HG02642 (cell line): ENCODE measurements around the gene TGFA.

Experiments used
- ATAC-seq: cut with Tn5 transposase; IDR thresholded peaks from one replicate; pipeline ENCODE4 v1.9.1; 2021; ENCODE audit warnings: mild to moderate bottlenecking; ENCODE audit not compliant: unreplicated experiment, poor library complexity

TGFA gene

GRCh38 chr2:70503896-70504295 lies 49.7 kb downstream of the TGFA start:
- no peak for ATAC-seq

DNA sequence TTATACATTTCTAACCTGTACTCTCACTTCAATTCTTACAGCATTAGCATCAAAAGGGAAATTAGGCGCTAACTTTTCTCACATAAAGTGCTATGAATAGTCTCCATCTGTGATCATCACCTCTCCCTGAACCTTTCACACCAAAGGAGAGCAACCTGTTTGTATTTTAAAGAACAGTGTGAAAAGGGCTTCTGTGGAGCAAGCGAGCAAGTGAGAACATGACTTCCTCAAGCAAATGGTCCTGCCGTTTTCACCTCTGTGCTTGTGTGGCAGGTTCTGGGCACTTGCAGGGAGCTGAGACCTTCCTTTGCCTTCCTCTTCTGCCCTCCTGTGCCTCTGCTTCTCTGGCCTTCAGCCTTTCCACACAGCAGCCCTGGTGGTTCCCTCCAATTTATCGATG lies 51.9 kb downstream of the TGFA start:
- ATAC-seq = no peak

DNA sequence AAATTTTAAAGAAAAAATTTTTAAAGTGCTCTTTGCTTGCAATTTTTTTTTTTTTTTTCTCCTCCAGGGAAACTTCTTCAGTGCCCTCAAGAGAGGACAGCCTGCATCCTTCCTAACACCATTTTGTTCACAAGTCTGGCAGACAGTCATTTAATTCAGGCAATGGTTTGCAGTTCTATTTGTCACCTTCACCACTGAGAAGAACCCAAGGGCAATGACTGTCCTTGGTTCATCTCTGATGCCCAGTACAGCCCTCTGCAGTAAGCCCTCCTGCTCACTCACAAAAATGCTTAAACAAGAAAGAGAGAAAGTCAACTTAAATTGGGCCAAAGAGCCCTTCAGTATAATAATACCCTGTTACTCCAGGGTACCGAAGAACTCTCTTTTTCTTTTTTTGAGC lies 52.4 kb downstream of the TGFA start:
- ATAC-seq = no peak

GRCh38 chr2:70499253-70499652 lies 54.4 kb downstream of the TGFA start:
- no peak for ATAC-seq

DNA sequence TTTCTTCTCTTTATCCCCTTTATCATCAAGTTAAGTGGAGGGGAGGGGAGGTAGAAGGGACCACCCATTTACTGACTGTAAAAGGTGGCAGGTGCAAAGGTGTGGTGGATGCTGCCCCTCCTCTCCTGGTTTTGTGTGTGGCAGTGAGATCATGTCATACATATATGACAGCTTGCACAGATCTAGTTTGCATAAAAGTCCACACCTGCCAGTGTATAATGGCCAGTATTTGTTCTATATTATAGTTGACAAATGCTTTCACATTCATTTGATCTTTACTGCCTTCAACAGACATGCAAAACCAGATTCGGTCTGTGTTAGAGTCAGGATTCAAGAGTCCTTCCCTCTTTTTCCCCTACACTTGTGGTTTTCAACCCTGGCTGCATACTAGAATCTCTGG lies 55.1 kb downstream of the TGFA start:
- no peak for ATAC-seq

DNA sequence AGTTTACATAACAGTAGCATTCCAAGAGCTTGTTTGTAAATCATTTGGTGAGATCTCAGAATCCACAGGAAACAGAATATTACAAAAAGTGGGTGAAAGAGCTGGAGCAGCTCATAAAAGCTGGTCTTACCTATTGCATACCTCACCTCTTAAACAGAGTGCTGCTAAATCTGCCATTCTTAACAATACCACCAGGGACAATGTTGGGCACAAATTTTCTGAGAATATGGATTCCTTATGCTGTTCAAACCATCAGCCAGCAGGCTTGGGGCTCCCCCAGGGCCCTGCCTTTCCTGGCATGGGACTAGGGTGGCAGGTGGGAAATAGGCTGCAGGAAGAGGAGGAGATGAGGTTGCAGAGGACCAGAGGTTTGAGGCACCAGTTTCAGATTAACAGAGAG lies 55.6 kb downstream of the TGFA start:
- ATAC-seq = no peak

GRCh38 chr2:70496819-70497218 lies 56.8 kb downstream of the TGFA start:
- ATAC-seq = no peak

- ATAC-seq = no peak
These were observed 59.2 kb downstream of the TGFA start for GRCh38 chr2:70494293-70494886.

GRCh38 chr2:70490381-70490780 lies 63.2 kb downstream of the TGFA start:
- no peak for ATAC-seq

- no peak for ATAC-seq
These were observed 64.5 kb downstream of the TGFA start for GRCh38 chr2:70489165-70489564.

DNA sequence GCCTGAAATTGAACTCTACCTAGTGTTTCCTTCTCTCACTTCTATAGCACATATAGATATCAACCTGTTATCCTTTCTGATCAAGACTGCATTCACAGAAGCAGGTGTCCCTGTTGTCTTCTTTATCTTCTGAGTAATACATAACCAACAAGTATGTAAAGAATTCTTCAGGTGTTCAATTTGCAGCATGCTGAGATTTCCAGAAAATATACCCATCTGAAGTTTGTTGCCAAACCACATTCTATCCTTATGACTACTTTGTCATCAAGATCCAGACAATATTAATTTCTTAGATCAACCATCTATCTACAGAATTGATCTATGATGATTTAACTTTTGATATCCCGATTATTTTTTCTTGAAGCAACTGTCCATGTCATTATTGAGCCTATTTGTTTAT lies 69.5 kb downstream of the TGFA start:
- ATAC-seq = no peak

DNA sequence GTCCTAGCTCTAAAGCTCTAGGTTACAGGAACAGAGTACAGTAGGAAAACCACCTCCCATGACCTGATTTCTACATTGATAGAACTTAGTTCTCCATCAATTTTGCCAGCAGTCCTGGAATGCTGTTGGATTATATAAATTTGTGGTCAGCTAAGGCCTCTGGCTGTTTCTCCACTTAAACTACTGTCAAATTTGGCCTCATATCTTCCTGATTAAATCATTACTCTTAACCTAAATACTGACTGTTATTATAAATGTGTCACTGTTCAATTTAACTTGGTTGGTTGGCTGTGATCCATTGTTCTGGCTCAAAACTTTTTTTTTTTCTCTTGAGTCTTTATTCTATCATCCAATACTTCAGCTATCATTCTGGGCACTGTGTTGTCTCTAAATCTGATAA lies 71.2 kb downstream of the TGFA start:
- no peak for ATAC-seq

GRCh38 chr2:70480468-70480867 lies 73.2 kb downstream of the TGFA start:
- no peak for ATAC-seq

DNA sequence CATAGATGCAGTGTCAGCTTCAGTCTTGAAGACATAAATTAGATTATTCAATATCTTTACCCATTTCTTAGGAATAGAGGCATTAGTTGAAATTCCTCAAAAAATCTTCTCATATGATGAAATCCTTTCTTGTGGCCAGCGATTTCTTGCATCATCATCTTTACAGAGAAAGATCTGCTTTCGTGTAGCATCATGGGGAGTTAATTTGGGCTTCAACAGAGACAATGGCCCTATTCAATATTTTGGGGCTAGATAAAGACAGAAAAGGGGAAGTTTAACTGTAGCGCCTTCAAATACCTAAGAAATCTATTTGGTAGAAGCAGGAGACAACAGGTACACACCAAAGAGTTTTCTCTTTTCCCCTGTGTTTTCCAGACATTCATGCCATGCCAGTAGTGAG lies 73.8 kb downstream of the TGFA start:
- no peak for ATAC-seq

DNA sequence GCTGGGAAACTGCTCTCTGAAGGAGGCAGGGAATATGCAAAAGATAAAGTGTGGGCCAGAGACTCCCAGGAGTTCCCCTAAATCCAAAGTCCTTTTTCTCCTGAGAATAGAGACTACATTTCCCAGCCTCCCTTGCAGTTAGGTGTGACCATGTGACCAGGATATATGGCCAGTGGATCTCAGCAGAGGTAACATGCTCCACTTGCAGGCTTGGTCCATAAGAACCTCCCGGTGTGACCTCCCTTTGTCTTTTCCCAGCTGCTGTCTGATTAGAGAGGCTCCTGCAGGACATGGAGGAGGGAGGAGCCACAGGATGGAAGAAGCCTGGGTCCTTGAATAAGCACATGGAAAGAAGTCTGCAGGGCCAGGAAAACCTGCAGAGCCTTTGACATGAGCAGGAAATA lies 76.2 kb downstream of the TGFA start:
- no peak for ATAC-seq

DNA sequence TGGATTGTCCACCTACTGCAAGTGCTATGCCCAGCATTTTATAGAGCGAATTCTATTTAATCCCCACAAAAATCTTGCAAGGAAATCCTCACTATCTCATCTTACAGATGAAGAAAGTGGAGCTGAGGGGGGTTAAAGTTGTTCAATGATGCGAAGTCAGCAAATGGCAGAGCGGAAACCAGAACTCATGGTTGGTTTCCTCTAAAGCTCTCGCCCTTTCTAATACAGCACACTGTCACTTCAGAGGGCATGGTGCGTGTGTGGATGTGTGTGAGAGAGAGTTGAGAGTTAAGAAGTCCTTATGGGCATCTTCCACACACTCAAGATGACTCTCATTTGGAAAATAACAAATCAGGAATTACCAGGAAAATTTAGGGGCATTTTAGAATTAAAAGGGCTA lies 78.4 kb downstream of the TGFA start:
- no peak for ATAC-seq

GRCh38 chr2:70474256-70474848 lies 79.3 kb downstream of the TGFA start:
- no peak for ATAC-seq

DNA sequence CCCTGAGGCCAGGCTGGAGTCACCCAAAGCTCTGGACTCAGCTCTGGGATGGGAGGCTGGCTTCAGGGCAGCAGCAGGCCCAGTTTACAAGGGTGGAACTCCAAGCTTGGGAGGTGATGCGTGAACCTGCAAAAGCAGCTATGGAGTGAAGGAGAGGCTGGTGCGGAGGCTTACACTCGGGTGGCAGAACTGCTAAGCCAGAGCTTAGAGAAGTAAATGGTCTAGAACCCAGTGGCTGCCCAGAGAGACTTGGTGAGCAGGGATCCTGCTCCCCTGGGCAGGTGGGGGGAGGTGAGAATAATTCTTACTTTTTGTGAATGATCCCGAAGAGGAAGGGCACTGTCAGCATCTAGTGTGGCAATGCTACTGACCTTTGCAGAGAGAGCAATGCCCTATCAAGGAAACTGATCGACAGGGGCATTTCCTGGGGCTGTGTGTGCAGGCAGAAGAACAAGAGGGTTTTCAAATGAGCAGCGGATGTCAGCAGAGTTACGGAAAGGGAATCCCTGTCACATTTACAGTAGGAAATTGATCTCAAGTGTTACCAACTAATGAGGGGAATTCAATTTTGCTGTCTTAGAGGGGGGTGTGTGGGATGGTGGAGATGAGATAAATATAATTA lies 80.4 kb downstream of the TGFA start:
- no peak for ATAC-seq

DNA sequence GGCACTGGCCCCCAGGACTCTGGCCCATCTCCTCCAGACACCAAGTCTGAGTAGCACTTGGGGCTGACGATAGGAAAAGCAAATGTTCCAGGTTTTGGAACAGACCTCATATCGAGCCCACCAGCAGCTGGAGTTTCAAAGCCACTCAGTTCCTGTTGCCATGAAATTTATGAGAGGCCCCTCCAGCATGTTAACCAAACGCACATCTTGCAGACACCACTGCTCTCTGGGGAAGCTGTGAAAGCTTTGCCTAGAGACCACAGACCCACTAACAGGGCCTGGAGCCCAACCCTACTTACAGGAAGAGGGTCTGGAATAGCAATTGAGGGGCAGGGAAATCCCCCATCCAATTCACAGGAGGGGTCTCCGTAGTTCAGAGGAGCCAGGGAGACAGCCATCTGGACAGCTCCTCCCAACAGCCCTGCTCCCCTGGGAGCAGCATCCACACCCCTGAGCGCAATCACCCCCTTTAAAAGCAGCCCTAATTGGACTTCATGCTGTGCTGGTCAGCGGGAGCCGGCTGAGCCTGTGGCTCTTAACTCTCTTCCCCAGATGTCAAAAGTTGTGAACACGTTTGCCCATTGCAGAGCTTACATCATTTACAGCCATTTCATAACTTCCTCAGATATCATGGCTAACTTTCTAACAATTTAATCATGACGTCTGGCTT lies 81.3 kb downstream of the TGFA start:
- ATAC-seq = no peak

GRCh38 chr2:70471129-70471528 lies 82.5 kb downstream of the TGFA start:
- ATAC-seq = no peak

DNA sequence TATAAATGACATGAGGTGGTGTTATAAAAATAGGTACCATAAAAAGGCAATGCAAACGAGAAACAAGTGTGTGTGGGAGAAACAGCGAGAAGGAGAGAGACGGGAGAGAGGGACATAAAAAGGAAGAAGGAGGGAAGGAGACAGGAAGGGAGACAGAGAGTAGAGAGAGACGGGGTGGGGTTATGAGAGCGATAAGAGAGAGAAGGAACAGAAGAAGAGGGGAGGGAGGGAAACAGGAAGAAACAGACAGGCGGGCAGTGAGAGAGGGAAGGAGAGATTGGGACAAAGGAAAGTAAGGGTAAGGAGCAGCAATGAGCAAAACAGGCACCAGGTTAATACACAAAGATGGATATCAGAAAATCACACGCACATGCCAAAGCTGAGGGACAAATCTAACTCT lies 83.7 kb downstream of the TGFA start:
- no peak for ATAC-seq

DNA sequence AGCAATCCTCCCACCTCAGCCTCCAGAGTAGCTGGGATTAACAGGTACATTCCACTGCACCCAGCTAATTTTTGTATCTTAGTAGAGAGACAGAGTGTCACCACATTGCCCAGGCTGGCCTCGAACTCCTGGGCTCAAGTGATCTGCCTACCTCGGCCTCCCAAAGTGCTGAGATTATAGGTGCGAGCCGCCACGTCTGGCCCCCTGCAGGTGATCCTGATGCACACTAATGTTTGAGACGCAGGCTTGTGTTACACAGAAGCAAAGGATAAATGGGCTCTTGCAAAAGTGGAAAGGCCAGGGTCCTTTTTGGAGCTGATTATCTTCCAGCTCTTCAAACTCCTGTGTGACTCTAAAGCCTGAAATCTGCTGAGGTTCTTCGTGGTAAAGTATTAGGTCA lies 84.2 kb downstream of the TGFA start:
- no peak for ATAC-seq
